Measurements from ENCODE around the gene GPC5.
"Not testable (repeated sequence)": the region's sequence is repeated elsewhere in the genome, so short reads cannot be mapped to it uniquely, and the experiment has no call there.

GPC5 gene

DNA sequence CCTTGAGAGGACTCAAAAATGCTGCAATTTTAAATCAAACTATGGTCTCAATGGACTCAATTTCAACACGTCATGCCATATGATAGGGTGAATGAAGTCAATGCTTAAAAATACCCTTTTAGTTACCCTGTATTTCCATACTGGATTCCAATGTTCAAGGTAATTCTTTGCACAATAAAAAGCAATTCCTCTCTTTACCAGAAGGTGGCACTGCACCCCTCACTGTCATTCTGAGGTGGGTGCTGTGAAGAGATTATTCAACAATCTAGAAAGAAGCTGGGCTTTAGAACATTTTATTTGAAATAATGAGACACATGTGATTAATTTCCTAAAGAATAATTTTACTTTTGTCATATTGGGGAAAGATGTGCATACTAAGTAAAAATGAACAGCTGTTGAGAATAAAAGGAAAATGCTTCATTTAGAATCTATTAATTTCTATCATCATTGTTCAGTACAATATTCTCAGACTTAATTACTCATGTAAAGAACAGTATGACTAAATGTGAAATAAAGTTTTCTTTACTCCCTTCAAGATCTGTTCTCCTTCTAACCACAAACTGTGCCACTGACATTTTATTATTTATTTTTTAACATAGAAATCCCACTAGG, 789.1 kb downstream of the GPC5 start:
- no peak for DNase-seq

DNA sequence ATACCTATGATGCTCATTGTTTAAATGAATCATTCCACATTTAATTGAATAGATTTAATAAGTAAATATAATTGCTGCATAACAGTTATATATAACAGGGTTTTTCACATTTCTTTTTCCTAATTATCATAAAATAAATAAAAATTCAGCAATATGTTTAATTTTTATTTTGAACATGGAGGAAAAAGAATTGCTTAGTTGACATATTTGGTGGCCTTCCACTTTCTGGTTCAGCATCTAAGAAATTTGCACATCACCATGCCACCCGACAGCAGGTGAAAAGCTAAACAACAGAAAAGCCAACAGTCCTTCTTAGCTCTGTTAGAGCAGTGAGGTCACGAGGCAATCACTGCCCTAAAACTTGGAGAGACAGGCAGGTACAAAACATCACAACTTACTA, 790.2 kb downstream of the GPC5 start:
- DNase-seq = no peak

DNA sequence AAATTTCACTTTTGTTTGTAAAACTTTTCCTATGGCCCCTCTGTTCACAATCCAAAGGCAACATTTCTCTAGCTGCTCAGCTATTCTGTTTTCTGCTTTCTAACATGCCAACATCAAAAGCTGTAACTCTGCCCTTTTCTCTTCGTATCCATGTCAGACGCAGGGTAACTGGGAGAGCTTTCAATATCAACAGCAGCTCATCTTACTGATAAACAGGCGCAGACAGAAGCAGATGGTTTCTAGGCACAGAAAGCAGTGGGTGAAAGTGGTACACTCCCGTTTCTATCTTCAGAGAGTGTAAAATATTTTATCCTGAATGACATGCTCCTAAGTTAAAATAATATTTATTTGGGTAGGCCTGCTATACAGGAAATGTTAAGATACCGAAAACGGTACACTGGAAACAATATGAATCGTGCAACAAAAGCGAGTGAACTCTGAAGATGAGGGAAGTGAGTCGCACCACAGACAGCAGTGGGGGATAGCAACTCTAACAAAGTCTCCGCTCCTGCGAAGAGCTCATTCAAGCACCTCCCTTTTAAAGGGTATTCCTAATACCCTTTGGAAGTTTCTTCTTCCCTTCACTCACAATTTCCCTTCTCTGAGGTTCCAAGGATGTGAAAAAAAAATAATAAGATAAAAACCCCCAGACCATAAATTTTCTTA, 798.3 kb downstream of the GPC5 start:
- no peak for DNase-seq

DNA sequence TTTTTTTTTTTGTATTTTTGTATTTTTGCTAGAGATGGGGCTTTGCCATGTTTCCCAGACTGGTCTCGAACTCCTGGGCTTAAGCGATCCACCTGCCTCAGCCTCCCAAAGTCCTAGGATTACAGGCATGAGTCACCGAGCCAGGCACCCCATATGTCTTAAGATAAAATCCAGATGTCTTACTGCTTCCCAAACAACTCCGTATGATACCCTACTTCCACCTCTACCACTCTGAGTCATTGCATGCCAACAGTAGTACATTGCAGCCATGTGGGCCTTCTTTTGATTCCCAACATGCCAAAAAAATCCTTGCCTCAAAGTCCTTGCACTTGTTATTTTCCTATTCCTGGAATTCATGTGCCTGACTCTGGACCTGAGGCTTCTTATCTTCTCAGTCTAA, 799.2 kb downstream of the GPC5 start:
- no peak for DNase-seq

- no peak for DNase-seq
Observed at GRCh38 chr13:92218615-92219014, 820.2 kb downstream of the GPC5 start.

DNA sequence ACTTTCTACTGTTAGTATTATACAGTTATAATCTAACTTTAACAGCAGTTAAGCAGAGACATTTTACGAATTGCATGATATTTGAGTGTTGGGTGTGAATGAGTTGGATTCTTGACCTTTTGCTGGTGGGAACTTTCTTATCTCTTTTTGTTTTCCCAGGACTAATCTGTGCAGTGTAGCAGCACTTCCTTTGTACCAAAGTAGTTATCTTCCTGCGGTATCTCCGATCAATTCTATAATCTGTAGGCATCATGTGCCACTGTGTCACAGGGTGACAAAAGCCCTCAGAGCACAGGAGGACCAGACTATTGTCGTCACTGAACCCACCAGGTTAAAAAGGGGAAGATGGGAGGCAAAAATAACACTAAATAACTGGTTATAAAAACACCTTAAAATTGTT, 823.5 kb downstream of the GPC5 start:
- no peak for DNase-seq

DNA sequence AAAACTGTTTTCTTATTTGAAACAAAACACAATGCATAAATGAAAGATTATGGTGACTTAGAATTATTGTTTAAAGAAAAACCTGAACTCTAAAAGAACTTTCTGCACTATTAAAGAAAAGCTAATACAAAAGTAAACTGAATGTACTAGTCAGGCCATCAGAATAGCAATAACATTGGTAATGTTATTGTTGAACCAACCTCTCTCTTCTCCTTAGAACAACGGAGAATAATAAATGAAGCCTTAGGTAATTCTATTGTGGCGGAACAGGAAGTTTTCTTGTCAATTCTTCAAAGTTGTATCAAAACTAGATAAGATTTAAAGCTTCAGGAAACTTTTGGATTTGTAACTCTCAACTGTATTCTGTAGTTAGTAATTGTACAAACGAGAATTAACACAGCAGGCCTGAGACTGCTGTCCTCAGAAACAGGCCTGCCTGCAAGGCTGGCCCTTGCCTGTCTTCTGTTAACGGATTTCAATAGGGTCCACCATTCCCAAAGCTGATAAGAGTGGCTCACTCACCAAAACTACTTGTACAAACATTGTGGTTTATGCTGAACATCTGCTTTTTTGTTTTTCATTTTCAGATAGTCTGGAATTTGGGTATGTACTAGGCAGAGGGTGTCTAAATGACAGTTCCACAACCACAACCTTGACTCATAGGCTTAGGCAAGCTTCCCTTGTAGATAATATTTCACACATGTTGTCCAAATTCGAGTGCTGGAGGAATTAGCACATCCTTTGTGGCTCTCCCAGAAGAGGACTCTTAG, 825.8 kb downstream of the GPC5 start:
- DNase-seq = no peak

DNA sequence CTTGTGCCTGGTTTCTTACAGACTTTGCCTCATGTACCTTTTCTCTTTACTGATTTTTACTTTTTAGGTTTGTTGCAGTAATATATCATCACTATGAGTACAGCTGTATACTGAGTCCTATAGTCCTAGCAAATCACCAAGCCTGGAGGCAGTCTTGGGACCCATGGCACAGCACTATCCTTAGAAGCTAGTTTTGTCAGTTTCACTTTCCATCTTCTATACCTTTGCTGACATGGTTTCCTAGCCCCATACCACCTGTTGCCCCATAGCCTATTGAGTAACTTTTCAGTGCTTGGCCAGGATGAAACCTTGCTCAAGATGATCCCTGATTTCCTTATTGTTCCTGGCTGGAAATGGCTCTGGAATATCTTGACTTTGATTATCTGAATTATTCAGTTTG, 826.4 kb downstream of the GPC5 start:
- DNase-seq = no peak

- no peak for DNase-seq
Observed at GRCh38 chr13:92225861-92226260, 827.4 kb downstream of the GPC5 start.

DNA sequence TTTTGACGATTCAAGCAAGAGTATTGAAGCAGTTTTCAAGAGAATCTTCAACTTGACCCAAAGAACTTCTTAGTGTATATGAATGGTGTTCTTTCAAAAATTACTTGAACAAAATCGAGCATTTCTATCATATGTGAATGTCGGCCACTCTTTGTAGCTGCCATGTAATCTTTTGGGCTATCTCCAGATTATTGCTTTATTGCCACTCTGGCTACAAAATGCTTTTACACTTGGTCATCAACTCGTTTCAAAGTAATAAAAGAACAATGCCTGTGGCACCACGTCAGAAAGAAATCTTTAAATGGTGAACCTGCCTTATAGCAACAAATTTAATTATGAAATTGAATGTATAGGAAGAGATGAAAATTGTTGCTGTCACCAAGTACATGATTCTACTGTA, 834.5 kb downstream of the GPC5 start:
- no peak for DNase-seq

- DNase-seq = no peak
Observed at GRCh38 chr13:92251671-92252210, 853.3 kb downstream of the GPC5 start.

DNA sequence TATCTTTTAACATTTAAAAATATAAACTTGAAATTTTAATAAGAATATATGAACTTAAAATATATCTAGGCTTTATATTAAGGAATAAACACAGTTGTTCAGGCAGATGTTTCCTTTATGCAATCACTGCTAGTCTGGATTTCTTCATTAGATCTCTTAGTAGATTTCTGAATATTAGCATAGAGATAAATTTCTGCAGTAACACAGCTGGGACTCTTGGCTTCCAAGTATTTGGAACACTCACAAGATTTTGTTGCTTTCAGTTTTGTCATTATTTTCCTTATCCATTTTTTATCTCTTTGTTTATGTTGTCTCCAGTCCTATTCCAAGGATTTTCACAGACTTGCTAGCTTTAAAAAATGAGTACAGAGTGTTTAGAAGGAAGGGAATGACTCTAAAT, 857.1 kb downstream of the GPC5 start:
- DNase-seq = no peak

GRCh38 chr13:92256211-92256610, 857.8 kb downstream of the GPC5 start:
- DNase-seq = no peak

DNA sequence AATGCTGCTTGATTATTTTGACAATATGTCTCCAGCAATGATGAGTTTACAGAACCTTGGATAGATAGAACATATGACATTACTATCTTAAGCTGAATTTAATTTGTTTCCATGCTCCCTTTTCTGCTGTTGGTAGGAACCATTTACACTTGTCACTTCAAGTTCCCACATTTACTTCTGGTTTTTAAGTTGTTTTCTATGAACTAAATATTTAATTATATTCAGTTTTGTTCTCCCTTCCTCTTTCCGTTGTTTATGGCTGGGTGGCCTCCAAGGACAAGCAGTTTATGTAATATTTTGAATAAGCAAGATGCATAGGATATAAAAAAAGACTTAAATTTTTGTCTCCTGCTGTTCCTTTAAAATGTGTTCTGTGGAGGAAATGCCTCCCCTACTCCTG, 860.6 kb downstream of the GPC5 start:
- DNase-seq = no peak

DNA sequence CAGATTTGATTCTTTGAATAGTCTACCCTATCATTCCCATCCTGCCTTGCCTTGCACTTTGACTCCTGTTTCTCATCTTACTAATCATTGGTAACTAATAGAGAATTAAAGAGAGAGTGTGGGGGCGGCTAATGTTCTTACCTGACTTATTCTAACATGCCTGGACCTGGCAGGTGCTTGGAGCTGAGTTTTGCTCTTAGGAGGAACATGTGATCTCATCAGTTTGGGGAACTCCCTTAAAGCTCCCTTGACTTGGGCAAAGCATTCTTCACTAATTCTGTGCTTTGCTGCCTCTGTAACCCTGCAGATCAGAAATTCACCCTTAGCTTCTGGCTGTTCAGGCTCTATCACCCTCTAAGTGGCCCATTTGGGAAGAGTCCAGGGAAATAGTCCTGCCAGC, 861.1 kb downstream of the GPC5 start:
- no peak for DNase-seq

- DNase-seq = no peak
Observed at GRCh38 chr13:92260363-92260762, 861.9 kb downstream of the GPC5 start.

DNA sequence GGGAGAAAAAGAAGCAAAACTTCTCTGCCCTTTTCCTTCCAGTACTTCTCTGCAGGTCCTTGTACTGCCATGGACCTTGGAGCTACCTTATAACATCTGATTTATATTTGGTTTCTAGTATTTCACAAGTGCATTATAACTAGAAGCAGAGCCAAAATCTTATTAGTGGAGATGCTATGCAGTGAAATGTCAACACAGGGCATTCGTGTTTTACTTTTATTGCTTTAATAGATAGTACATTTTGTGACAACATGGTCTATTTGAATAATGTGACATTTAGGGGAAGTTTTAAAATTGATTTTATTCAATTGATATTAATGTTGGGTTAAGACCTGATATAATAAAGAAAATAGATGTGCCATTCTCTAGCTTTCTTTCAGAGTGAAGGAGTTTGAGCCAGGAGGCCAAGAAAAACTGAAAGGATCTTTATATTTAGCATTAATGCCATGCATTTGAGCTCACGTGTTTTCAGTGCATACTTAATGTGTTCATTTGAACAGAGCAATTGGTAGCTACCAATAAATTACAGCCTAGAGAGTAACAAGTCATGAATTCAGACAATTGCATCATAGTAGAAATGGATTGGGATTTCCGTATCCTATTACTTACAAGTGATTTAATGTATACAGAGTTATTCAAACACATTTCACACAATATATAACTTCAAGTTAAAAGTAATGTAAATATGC, 863.8 kb downstream of the GPC5 start:
- DNase-seq = no peak

DNA sequence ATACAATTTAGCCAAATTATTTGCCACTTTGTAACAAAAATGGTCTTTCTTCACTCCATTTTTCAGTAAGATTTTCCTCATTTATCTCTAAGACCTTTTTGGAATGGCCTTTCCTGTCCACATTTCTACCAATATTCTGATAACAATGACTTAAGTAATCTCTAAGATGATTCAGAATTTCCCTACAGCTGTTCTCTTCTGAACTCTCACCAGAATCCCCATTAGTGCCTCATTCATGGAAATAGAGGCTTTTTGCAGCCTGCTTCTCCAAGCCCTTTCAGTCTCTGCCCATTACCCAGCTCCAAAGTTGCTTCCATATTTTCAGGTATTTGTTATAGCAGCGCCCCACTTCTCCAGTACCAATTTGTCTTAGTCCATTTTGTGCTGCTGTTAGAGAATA, 867.0 kb downstream of the GPC5 start:
- DNase-seq = no peak

GRCh38 chr13:92270990-92271389, 872.6 kb downstream of the GPC5 start:
- DNase-seq = no peak

DNA sequence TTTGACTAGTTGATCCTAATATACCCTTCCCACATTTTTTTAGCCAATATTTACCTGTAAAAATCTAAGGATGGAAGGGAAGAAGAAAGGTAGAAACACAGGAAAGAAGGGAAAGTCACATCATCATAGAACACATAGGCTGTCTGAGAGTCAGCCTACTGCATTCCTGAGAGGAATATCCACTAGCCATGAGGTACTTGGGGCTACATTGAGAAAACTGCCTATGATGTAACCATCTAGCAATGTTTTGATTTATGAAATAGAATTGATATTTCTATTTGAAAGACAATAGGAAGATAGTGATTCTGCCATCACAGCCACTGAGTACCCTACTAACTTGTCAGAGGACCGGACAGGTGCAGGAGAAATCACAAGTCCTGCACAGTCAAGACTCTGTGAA, 873.8 kb downstream of the GPC5 start:
- no peak for DNase-seq

DNA sequence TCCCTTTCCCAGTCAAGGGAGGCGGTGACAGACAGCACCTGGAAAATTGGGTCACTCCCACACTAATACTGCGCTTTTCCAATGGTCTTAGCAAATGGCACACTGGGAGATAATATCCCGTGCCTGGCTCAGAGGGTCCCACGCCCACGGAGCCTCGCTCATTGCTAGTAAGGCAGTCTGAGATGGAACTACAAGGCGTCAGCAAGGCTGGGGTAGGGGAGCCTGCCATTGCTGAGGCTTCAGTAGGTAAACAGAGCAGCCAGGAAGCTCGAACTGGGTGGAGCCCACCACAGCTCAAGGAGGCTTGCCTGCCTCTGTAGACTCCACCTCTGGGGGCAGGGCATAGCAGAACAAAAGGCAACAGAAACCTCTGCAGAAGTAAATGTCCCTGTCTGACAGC, 882.6 kb downstream of the GPC5 start:
- not testable (repeated sequence) for DNase-seq

GRCh38 chr13:92290718-92291307, 892.4 kb downstream of the GPC5 start:
- DNase-seq = not testable (repeated sequence)

GRCh38 chr13:92294533-92294932, 896.1 kb downstream of the GPC5 start:
- not testable (repeated sequence) for DNase-seq
